GM06990 (cell line): ENCODE results near the gene UXS1.
A peak's percentile ranks its signal among the peaks of the same experiment; 100 is the strongest.

ENCODE experiments used
- DNase-seq: peaks from one replicate; pipeline ENCODE4 v3.0.0-alpha.2; 2011; ENCODE audit not compliant: insufficient read length; ENCODE audit errors: extremely low read depth
- H3K27me3 ChIP-seq: replicated peaks from 2 replicates; pipeline ENCODE4 v1.6.0; 2011; ENCODE audit warnings: low read length; ENCODE audit not compliant: control insufficient read depth, insufficient read depth
- H3K36me3 ChIP-seq: 2 replicates; pipeline ENCODE4 v1.5.1; 2011; ENCODE audit warnings: low read length; ENCODE audit not compliant: control insufficient read depth, insufficient read depth
- H3K4me3 ChIP-seq: replicated peaks from 2 replicates; pipeline ENCODE4 v1.5.1; 2011; ENCODE audit warnings: low read depth, mild to moderate bottlenecking, control low read depth, low read length
- TF ChIP-seq, protein P1 (sequence below): IDR thresholded peaks from 2 replicates; pipeline ENCODE4 v1.5.1; 2011; ENCODE audit warnings: low read length, control low read depth, mild to moderate bottlenecking, inconsistent platforms; ENCODE audit not compliant: insufficient read depth, poor library complexity, severe bottlenecking

Gene UXS1

DNA sequence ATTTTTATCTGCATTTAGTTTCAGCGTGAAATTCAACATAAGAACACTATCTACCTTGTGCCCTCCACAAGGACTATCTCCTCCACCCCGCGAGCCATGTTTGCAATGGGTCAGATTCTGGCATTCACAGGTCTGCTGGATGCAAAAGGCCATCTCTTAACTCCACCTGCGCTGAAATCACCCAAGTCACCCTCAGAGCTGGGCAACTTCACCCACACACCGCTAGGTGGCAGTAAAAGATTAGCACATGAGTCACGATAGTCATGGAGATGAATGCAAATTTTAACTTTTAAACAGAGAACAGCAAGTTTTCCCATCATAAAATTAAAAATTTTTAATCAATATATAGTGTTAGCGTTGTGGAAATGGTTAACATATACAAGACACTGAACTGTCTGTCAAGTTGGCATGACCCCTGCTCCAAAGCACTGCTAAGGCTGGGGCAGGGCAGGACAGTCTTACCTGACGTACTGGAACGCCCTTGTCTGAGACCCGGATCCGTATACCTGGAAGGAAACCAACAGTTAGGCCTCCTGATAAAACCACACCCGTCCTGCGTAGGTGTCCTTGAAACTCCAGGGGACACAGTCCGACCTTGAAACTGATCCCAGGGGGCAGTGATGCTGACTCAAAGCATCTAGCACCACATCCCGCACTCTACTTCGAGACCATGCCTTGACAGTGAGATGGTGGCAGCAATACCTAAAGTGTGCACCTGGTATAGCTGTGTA is 89.6 kb downstream of the UXS1 start:
- Histone ChIP-seq H3K4me3 (no peak overlapping the region), H3K27me3 (no peaks in the 10 kb centered on the region), H3K36me3 (0 out of 2 replicates have a peak, but pooled peaks cover 4% of the 10 kb centered on the region)
- TF ChIP-seq, protein P1, sequence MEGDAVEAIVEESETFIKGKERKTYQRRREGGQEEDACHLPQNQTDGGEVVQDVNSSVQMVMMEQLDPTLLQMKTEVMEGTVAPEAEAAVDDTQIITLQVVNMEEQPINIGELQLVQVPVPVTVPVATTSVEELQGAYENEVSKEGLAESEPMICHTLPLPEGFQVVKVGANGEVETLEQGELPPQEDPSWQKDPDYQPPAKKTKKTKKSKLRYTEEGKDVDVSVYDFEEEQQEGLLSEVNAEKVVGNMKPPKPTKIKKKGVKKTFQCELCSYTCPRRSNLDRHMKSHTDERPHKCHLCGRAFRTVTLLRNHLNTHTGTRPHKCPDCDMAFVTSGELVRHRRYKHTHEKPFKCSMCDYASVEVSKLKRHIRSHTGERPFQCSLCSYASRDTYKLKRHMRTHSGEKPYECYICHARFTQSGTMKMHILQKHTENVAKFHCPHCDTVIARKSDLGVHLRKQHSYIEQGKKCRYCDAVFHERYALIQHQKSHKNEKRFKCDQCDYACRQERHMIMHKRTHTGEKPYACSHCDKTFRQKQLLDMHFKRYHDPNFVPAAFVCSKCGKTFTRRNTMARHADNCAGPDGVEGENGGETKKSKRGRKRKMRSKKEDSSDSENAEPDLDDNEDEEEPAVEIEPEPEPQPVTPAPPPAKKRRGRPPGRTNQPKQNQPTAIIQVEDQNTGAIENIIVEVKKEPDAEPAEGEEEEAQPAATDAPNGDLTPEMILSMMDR: peak; percentile 88
- DNase-seq: no peak

DNA sequence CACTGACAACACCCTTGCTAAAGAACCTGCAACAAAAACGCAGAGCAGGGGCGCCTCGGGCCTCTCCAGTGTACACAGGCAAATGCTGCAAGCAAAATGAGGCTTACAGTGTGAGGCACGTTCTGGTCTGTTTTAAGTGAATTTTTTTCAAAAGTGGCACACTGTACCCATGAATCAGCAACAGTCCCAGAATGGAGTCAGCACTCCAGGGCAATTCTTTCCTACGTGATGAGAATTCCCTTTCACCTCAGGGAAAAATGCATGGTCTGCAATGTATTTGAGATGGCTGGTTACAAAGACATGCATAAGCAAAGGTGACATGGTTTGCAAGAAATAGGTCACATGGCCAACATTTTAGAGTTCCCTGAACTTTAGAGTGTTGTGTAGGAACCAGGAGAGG is 94.4 kb downstream of the UXS1 start:
- TF ChIP-seq, protein P1: no peak
- no peaks in the 10 kb centered on the region for H3K27me3 ChIP-seq

DNA sequence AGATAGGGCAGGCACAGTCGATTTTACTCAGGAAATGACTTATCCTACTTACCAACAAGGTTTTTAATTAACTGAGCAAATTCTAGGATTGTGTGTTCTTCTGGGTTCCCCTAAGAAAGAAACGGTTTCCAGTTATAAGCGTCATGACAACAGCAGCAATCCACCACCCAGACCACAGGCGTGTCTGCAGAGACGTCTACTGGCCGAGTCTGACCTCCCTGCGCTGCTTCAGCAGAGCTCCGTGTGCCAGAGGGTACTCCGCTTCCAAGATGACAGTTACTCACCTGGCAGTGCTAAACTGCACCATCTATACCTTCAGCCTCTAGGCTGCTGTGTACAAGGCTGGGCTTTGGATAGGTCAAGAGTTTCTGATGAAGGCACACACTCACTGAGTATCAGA is 95.4 kb downstream of the UXS1 start:
- TF ChIP-seq, protein P1: no peak
- H3K4me3 ChIP-seq: no peak overlapping the region
- DNase-seq: no peak
- H3K36me3 ChIP-seq: peaks cover 12% of the 10 kb centered on the region
- H3K27me3 ChIP-seq: no peaks in the 10 kb centered on the region

More for the DNA sequence above, 94.4 kb downstream of the UXS1 start:
- no peak for DNase-seq
- peaks cover 10% of the 10 kb centered on the region for H3K36me3 ChIP-seq
- no peak overlapping the region for H3K4me3 ChIP-seq

DNA sequence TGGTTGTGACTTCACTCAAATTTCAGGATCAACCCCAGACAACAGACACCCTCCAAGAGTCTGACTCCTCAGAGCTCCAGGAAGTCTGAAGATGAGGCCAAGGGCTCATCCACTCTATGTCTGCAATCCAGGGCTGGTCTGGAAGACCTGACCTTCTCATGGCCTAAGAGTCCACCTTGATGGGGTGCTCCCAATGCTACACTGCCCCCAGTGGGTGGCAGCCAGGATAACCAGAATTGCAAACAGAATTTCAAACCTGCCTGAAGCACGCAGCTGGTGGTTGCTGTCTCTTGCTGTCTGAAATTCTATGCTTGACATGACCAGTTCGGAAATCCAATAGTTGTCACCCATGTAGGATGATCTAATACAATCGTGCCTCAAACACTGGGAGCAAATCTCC is 96.0 kb downstream of the UXS1 start:
- Histone ChIP-seq H3K27me3 (no peaks in the 10 kb centered on the region), H3K4me3 (no peak overlapping the region), H3K36me3 (peaks cover 12% of the 10 kb centered on the region)
- TF ChIP-seq, protein P1: peak; percentile 36
- no peak for DNase-seq

DNA sequence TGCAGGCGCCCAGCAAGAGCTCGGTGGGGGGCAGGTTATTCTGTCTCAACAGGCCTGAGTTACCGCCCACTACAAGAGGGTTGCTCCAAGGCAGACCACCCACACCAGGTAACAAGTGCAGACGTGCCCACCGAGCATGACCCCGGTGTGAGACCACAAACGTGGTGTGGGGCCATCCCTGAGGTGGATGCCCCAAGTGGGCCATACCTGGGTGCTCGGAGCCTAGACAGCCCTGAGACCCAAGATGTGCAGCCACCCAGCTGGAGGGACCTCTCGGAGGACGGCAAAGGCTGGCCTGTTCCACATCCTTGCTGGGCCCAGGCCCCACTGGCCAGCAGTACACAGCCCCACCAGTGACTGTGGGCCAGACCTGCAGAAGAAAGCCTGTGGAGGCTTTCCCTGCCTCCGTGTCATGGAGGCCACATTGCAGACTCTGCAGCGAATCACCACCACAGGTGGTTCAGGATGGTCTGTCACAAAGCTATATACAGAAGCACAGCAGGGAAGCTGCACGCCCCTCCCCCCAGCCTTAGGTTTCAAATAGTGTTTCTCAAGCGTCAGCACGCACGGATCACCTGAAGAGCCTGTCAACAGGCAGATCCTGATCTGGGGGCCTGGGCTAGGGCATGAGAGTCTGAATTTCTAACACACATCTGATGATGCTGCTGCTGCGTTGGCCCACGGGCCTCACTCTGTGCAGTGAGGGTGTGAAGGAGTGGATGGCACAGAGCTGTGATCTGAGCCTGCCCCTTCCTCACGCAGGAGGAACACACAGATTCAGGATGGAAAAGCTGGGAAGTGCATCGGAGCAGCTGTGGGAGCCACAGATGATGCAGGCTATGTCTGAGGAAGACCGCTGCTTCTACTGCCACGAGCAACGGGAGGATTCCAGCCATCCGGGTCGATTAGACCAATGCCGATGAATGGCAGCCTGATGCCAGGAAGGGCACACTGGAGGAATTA is 96.8 kb downstream of the UXS1 start:
- no peak for DNase-seq
- Histone ChIP-seq H3K27me3 (no peaks in the 10 kb centered on the region), H3K36me3 (peaks cover 12% of the 10 kb centered on the region), H3K4me3 (no peak overlapping the region)
- TF ChIP-seq, protein P1: no peak
